Sigmoid colon (tissue), 7 donors: ENCODE measurements around the gene PIK3IP1. TPM values are rescaled to one million over a fixed set of nuclear protein-coding genes. Genes with fewer than 3 reads are reported as not detected.
"Not testable (repeated sequence)": the region's sequence is repeated elsewhere in the genome, so short reads cannot be mapped to it uniquely, and the experiment has no call there.

Experiments used
- DNase-seq: peaks from one replicate; pipeline ENCODE4 v3.0.0-alpha.2; 2019
- H3K27ac ChIP-seq, 4 donors: fragments of 200-600 bp; sonication (generic); one replicate each; pipeline ENCODE4 v1.5.1; 2016 to 2019; ENCODE audit warnings: mild to moderate bottlenecking in 1 of 4
- H3K27me3 ChIP-seq, 3 donors: fragments of 200-600 bp; sonication (generic); one replicate each; pipeline ENCODE4 v1.5.1; 2019; ENCODE audit warnings: mild to moderate bottlenecking in 1 of 3
- H3K36me3 ChIP-seq, 4 donors: fragments of 200-600 bp; sonication (generic); one replicate each; pipeline ENCODE4 v1.5.1; 2016 to 2019
- H3K4me1 ChIP-seq, 4 donors: fragments of 200-600 bp; sonication (generic); one replicate each; pipeline ENCODE4 v1.5.1; 2017 to 2019
- H3K4me3 ChIP-seq, 4 donors: fragments of 200-600 bp; sonication (generic); one replicate each; pipeline ENCODE4 v1.5.1; 2017 to 2019; ENCODE audit warnings: mild to moderate bottlenecking in 2 of 4, moderate library complexity in 1 of 4
- H3K9me3 ChIP-seq, 4 donors: fragments of 200-600 bp in 3 of 4; sonication (generic) in 3 of 4; one replicate each; pipeline versions ENCODE4 v1.5.1 to v1.6.1; 2013 to 2019
- EP300 ChIP-seq, 4 donors: sonication (generic); formaldehyde crosslinking; IDR thresholded peaks; one replicate each; pipeline ENCODE4 v1.6.1; 2017; ENCODE audit warnings: antibody characterized with exemption in 4 of 4
- POLR2A ChIP-seq, 2 donors: fragments of 450-650 bp; IDR thresholded peaks; one replicate each; pipeline ENCODE4 v1.6.1; 2016; ENCODE audit warnings: antibody characterized with exemption in 2 of 2, mild to moderate bottlenecking in 2 of 2, moderate library complexity in 2 of 2
- POLR2AphosphoS5 ChIP-seq, 4 donors: sonication (generic); formaldehyde crosslinking; IDR thresholded peaks; one replicate each; pipeline ENCODE4 v1.6.1; 2017; ENCODE audit warnings: antibody characterized with exemption in 4 of 4
- WGBS, 2 donors: extraction: QIAGEN DNeasy Blood & Tissue Kit; methylation state at CpG; one replicate each; pipeline ENCODE4 v1.1.7; 2013; 5-methylcytosine and 5-hydroxymethylcytosine counted together
- intact Hi-C: fragments of 100-400 bp; cut with DNase I; formaldehyde crosslinking; loops from one replicate; pipeline ENCODE4 v1.15.1; 2023
- polyA plus RNA-seq, 3 donors: library from polyadenylated mRNA; stranded (reverse); fragments of 200-250 nt; gene quantifications; one replicate each; pipeline ENCODE4 v1.2.3, GENCODE V29; 2013
- total RNA-seq, 4 donors: library from RNA; depleted of rRNA; stranded (reverse); fragments of >200 nt; gene quantifications; one replicate each; pipeline ENCODE4 v1.1.0, GENCODE V29; 2016
- TF ChIP-seq, protein P1 (sequence below), 4 experiments: fragments of 450-650 bp in 3 of 4; fragments of 200-600 bp in 1 of 4; IDR thresholded peaks; one replicate each; pipeline ENCODE4 v1.5.1; 2016 to 2019; ENCODE audit warnings: antibody characterized with exemption in 4 of 4, mild to moderate bottlenecking in 3 of 4, moderate library complexity in 2 of 4
- donor health status: healthy with polysubstance abuse.
- donor health status: Bipolar disorder and iron deficiency.
- donor health status: healthy.

PIK3IP1 gene
- total and polyA plus RNA-seq, 7 donors: 5.8 to 87.6 (median 49.3) TPM

DNA sequence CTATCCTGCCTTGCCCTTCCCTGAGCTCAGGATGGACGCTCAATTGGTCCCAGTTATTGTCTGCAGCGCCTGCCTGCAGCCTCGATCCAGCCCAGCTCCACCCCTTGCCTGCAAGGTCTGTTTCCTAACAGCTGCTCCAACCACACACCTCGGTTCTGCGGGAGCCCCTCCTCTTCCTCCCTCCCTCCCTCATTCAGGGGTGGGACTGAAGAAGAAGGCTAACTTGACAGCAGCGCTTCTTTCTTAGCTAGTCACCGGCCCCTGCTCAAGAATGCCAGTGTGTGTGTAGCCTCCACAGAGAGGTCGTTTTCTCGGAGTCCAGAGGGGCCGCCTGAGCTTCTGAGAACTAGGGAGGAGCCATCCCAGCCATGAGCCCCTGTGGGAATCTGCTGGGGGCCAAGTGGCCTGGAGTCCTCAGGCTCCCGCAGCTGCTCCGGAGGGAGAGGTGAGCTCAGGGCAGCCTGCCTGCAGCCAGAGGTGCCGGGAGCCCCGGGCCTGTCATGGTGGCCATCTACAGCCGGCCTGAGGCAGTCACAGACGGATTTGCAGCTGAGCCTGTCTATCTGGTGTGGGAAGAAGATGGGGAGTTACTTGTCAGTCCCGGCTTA, 44.0 kb downstream of the PIK3IP1 start:
- H3K4me3 ChIP-seq: peak overlapping the region; percentile 12 to 57 (median 52)
- H3K36me3 ChIP-seq: no peaks in the 10 kb centered on the region
- no peaks in the 10 kb centered on the region for H3K9me3 ChIP-seq
- peak overlapping the region; percentile 45 to 77 (median 62) for H3K27ac ChIP-seq
- H3K27me3 ChIP-seq: no peaks in the 10 kb centered on the region
- 41 to 45% methylated on average over 17 of the region's 17 CpGs for WGBS, 2 donors
- DNase-seq: peak; percentile 90
- H3K4me1 ChIP-seq: peaks cover 0 to 49% (median 41%) of the 10 kb centered on the region in 4 donors
- TF ChIP-seq POLR2A (IDR thresholded peaks at IDR 0.05) (peak in 1 of 2 donors; percentile 17), POLR2AphosphoS5 (IDR thresholded peaks at IDR 0.05) (peak in 3 of 4 donors; percentile 40 to 78 (median 66)), EP300 (IDR thresholded peaks at IDR 0.05) (no peak)
- TF ChIP-seq, protein P1, sequence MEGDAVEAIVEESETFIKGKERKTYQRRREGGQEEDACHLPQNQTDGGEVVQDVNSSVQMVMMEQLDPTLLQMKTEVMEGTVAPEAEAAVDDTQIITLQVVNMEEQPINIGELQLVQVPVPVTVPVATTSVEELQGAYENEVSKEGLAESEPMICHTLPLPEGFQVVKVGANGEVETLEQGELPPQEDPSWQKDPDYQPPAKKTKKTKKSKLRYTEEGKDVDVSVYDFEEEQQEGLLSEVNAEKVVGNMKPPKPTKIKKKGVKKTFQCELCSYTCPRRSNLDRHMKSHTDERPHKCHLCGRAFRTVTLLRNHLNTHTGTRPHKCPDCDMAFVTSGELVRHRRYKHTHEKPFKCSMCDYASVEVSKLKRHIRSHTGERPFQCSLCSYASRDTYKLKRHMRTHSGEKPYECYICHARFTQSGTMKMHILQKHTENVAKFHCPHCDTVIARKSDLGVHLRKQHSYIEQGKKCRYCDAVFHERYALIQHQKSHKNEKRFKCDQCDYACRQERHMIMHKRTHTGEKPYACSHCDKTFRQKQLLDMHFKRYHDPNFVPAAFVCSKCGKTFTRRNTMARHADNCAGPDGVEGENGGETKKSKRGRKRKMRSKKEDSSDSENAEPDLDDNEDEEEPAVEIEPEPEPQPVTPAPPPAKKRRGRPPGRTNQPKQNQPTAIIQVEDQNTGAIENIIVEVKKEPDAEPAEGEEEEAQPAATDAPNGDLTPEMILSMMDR (IDR thresholded peaks at IDR 0.05): no peak
- intact Hi-C loops: no loop called here

DNA sequence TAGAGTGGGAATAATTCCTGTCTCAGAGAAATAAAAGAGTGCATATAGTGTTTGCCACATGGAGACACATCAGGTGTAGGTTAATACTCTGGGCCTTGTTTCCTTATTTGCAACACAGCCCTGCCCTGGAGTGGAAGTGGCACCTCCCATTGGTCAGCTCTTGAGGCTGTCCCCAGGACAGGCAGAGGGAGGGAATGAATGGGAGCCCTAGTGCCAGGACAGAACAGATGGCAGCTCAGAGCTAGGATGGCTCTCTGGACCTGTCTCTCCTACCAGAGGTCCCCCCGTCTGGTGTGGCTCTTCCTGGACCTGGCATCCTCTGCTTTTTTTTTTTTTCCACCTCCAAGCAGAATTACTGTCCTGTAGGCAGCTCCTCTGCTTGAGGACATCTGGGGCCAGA, 44.6 kb downstream of the PIK3IP1 start:
- TF ChIP-seq, protein P1 (IDR thresholded peaks at IDR 0.05): no peak
- TF ChIP-seq POLR2AphosphoS5 (IDR thresholded peaks at IDR 0.05): no peak
- Histone ChIP-seq H3K27ac (peak overlapping the region in 1 of 4 donors; percentile 77), H3K9me3 (no peaks in the 10 kb centered on the region), H3K4me1 (peaks cover 0 to 53% (median 41%) of the 10 kb centered on the region in 4 donors), H3K36me3 (no peaks in the 10 kb centered on the region), H3K4me3 (peak overlapping the region in 3 of 4 donors; percentile 48 to 57 (median 55)), H3K27me3 (no peaks in the 10 kb centered on the region)
- 59 to 60% methylated on average over 1 of the region's 1 CpG for WGBS, 2 donors
- intact Hi-C loops: no loop called here
- DNase-seq: no peak

DNA sequence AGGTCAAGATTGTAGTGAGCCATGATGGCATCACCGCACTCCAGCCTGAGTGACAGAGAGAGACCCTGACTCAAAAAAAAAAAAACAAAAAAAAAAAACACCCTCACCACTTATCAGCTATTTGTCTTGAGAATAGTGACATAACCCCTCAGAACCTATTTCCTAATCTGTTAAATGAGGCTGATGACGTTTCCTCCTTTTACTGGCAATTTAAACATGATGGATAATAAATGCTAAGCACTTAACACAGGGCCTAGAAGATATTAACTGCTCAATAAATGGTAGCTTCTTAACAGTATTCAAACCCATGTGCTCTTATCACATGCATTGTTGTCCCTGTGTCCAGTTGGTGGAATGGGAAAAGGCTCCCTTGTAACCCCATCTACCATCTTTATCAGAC, 45.6 kb downstream of the PIK3IP1 start:
- TF ChIP-seq POLR2A (IDR thresholded peaks at IDR 0.05) (no peak), EP300 (IDR thresholded peaks at IDR 0.05) (no peak), POLR2AphosphoS5 (IDR thresholded peaks at IDR 0.05) (no peak)
- TF ChIP-seq, protein P1 (IDR thresholded peaks at IDR 0.05): no peak
- Histone ChIP-seq H3K4me1 (peaks cover 0 to 53% (median 41%) of the 10 kb centered on the region in 4 donors), H3K4me3 (no peak overlapping the region), H3K27me3 (no peaks in the 10 kb centered on the region), H3K27ac (no peak overlapping the region), H3K36me3 (no peaks in the 10 kb centered on the region), H3K9me3 (no peaks in the 10 kb centered on the region)
- DNase-seq: no peak
- WGBS, 2 donors: 59 to 73% methylated on average over 2 of the region's 2 CpGs
- intact Hi-C loops: no loop called here

DNA sequence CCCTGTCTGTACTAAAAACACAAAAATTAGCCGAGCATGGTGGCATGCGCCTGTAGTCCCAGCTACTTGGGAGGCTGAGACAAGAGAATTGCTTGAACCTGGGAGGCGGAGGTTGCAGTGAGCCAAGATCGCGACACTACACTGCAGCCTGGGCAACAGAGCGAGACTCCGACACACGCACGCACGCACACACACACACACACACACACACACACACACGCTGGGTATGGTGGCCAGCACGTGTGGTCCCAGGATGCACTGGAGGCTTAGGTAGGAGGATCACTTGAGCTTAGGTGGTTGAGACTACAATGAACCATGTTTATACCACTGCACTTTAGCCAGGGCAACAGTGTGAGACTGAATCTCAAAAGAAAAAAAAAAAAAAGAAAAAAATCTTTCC, 46.3 kb downstream of the PIK3IP1 start:
- WGBS, 2 donors: 83 to 92% methylated on average over 12 of the region's 12 CpGs
- H3K4me1 ChIP-seq: peaks cover 0 to 53% (median 41%) of the 10 kb centered on the region in 4 donors

DNA sequence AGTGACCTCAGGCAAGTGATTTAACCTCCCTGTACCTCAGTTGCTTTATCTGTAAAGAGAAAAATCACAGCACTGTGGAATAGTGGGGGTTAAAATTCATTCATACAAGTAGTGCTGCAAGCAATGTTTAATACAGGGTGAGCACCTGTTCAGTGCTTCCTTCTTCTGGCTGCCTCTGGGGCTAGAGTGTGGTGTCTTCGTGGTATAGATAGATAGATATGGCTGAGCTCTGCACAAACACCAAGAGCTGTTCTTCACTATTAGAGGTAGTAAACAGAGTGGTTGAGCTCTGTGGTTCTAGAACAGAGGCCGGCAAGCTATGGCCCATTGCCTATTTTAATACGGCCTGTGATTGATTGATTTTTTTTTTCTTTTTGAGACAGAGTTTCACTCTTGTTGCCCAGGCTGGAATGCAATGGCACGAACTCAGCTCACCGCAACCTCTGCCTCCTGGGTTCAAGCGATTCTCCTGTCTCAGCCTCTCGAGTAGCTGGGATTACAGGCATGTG, 47.3 kb downstream of the PIK3IP1 start:
- H3K36me3 ChIP-seq: no peaks in the 10 kb centered on the region
- no peaks in the 10 kb centered on the region for H3K27me3 ChIP-seq
- DNase-seq: no peak
- H3K9me3 ChIP-seq: no peaks in the 10 kb centered on the region
- peak overlapping the region in 2 of 4 donors; percentile 59 to 82 for H3K27ac ChIP-seq
- H3K4me3 ChIP-seq: no peak overlapping the region
- intact Hi-C loops: no loop called here
- 83 to 84% methylated on average over 7 of the region's 7 CpGs for WGBS, 2 donors
- H3K4me1 ChIP-seq: peaks cover 0 to 48% (median 41%) of the 10 kb centered on the region in 4 donors
- TF ChIP-seq, protein P1 (IDR thresholded peaks at IDR 0.05): no peak
- no peak for TF ChIP-seq POLR2A (IDR thresholded peaks at IDR 0.05)
- no peak for TF ChIP-seq POLR2AphosphoS5 (IDR thresholded peaks at IDR 0.05)
- TF ChIP-seq EP300 (IDR thresholded peaks at IDR 0.05): no peak

More for the DNA sequence above, 46.3 kb downstream of the PIK3IP1 start:
- intact Hi-C loops, H3K36me3 ChIP-seq, H3K9me3 ChIP-seq, H3K27ac ChIP-seq, DNase-seq, H3K4me3 ChIP-seq, H3K27me3 ChIP-seq: not testable (repeated sequence)
